ENCODE results near the gene NPHS1.
"Not testable (repeated sequence)": the region's sequence is repeated elsewhere in the genome, so short reads cannot be mapped to it uniquely, and the experiment has no call there.

The NPHS1 gene

DNA sequence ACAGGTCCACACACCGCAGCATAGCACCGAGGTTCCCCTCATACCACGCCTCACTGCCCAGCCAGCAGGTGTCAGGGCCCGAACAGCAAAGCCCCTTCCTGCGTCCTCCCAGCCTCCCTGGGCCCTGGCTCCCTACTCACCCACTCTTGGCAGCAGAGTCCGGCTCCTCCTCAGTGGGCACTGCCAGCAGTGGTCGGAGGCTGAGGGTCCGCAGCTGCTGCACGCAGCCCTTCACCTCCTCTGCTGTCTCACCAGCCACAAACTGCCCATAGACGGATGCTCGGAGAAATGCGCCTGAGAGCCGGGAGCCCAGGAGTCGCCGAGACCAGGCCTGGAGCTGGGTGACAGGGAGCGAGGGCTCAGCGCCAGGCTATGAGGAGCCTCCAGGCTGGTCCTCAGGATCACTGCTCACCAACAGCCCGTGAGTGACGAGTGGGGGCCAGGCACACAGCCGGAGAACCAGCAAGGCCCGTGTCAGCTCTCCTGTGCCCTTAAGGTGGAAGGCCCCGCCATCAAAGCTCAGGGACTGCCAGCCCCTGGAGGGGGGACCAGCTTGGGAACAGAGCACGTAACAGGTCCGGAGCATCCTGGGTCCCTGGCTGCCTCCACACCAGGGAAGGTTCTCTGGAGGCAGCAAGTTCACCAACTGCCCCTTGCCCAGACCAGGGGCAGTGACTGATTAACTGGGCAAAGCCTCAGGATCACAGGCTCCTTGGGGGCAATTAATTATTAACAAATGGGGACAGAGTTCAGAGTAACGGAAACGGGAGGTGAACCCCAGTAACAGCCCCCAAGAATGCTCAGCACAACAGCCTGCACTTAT is 39.9 kb downstream of the NPHS1 start, which contains the start of gene PRODH2:
Gene PRODH2, minus strand, starts transcription at position 626 of the 823 bp plus-strand sequence. Its CDS starts 40 bp downstream, at position 586.
- no peak for DNase-seq (ENCODE audit: low read depth)

DNA sequence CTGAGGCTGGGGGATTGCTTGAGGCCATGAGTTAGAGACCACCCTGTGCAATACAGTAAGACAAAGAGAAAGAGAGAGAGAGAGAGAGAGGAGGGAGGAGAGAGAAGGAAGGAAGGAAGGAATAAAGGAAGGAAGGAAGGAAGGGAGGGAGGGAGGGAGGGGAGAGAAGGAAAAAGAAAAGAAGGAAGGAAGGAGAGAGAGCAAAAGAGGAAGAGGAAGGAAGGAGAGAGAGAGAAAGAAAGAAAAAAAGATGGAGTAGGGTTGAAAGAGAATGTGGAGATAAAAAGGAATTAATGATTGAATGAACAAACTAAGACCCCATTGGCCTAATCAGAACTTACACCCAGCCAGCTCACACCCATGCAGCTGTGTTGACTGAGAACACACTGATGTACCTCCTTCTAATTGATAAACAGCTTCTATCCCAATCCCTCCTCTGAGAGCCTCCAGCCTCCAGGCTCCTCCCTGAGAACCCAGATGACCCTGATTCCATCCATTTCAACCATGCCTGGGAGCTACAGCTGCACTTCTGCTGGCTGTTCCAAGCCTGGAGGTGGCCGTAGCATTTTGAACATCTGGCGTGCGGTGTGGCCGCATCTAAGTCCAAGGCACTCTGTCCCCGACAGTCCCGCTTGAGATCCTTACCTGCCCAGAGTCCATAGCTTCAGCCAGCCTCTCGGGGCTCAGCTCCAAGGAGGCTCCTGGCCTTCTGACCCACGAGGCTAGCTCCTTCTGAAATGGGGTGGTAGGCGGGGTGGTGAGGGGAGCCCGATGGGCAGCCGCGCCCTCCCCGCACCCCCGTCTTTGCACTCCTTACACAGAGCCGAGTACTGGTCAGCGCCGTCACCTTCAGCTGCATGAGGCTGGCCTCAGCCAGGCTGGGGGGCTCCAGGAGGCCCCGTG is 40.7 kb downstream of the NPHS1 start:
- DNase-seq (ENCODE audit: low read depth) = no peak

DNA sequence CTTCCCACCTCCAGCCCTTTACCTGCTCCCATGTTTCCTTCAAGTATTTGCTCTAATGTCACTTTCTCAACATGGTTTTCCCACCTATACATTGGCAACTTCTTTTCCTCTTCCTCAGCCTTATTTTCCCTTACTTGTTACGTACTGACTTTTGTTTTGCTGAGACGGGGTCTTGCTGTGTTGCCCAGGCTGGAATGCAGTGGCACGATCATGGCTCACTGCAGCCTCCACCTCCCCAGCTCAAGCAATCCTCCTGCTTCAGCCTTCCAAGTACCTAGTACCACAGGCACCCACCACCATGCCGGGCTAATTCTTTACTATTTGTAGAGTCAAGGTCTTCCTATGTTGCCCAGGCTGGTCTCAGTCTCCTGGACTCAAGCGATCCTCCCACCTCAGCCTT is 44.7 kb downstream of the NPHS1 start:
- DNase-seq (ENCODE audit: low read depth) = no peak

DNA sequence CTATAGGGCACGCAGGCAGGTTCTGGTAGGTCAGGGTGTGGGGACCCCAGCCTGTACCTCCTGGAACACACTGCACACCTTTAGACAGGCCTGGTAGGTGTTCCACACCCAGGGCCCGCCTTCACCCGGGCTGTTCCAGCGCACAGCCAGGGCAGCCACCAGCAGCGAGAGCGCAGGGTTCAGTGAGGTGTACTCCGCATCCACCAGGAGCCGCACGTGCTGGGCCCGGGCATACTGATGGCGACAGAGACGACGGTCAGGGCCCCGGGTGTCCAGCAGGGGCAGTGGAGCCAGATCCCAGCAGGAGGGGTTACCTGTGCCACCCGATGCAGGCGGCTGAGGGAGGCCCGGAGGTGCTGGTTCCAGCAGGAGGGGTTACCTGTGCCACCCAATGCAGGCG is 45.7 kb downstream of the NPHS1 start:
- no peak for DNase-seq (ENCODE audit: low read depth)

DNA sequence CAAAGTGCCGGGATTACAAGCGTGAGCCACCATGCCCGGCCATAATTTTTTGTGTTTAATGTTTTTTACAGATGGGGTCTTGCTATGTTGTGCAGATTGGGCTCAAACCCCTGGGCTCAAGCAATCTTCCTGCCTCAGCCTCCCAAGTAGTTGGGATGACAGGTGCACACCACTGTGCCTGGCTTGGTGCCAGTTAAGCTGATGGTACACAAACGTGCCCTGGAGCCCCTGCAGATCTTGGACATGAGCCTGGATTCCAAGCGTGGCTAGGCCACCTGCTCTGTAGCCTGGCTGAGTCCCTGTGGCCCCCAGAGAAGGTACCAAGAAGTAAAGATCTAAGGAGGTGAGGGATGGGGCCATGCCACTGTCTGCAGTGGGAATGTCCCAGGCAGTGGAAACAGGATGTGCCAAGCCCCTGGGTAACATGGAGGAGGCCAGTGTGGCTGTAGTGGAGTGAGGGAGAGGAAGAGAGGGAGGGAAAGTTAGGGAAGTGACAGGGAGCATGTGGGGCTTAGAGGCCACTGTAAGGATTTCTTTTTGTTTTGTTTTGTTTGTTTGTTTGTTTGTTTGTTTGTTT is 46.7 kb downstream of the NPHS1 start:
- no peak for DNase-seq (ENCODE audit: low read depth)

DNA sequence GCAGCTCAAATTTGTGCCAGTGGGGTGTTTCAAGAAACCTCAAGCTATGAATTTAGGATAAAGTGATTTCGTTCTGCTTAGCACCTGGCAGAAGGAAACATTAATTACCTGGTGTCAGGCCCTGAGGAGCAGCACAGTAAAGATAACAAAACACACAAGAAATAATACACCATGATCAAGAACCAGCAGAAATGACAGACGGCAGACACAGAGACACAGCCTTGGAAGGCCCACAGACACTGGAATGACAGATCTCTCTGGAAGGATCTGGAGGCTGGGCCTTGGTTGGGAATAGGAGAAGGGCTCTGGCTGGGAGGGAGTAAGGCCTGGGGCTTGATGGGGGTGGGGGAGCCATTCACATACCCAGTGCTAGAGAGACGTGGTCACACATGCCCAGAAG is 50.5 kb downstream of the NPHS1 start:
- no peak for DNase-seq (ENCODE audit: low read depth)

DNA sequence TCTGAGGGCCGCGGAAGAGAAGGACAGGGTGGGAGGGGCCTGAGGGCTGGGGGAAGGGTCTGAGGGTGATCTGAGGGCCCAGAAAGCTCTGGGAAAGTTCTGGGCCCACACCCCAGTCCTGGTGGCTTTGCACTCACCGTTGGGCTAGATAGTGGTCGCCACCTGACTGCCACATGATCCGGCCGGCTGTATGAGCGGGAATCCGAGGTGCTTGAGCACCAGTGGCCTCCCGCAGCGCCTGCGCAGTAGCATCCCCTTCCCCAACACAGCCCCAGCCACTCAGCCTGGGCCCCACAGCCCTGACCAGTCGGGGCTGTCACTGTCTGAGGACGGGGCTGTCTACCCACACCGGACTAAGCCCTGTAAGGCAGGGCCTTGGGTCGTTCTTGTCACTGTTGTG is 54.6 kb downstream of the NPHS1 start:
- DNase-seq (ENCODE audit: low read depth) = no peak

DNA sequence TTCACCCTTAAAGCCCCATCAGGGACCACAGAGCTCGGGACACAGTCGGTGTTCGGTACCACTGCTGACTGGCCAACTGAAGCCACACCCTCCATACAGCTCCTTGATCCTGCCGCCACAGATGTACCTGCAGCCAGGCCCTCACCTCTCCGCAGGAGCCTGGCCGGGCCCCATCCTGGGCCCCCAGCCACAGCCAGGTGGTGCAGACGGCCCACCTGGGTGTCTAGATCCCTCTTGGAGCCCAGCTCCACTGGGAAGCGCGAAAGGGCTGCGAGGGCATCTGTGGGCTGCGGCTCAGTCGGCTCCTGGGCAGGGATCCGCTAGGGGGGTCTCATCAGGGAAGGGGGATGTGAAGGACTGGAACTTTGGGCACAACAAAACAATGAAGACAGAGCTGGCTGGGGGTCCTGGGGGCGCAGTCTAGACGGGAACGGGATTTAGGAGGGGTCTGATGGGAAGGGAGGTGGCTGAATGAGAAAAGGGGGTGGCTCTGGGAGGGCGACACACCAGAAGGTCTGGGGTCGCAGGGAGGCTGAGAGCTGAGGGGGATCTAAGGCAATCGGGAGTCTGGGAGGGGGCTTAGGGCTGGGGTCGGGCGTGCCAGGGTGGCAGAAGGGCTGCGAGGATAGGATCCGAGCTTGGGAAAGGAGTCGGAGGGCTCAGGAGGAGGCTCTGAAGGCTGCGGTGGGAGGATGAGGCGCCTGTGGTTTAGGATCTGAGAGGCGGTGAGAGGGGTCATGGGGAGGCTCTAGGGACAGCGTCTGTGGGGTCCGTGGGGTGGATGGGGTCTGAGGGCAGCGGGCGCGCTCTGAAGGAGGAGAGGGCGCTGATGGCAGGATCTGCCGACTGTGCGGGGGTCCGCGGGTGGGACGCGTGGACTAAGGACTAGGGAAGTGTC is 55.4 kb downstream of the NPHS1 start:
- DNase-seq (ENCODE audit: low read depth) = no peak

DNA sequence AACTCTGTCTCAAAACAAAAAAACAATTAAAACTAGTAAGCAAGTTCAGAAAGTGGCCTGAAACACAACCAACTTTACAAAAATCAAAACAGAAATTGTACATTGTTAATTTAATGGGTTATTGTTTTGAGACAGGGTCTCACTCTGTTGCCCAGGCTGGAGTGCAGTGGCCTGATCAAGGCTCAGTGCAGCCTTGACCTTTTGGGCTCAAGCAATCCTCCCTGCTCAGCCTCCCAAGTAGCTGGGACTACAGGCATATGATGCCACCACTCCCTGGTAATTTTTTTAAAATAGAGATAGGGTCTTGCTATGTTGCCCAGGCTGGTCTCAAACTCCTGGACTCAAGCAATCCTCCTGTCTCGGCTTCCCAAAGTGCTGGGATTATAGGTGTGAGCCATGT is 56.7 kb downstream of the NPHS1 start:
- DNase-seq (ENCODE audit: low read depth) = not testable (repeated sequence)

DNA sequence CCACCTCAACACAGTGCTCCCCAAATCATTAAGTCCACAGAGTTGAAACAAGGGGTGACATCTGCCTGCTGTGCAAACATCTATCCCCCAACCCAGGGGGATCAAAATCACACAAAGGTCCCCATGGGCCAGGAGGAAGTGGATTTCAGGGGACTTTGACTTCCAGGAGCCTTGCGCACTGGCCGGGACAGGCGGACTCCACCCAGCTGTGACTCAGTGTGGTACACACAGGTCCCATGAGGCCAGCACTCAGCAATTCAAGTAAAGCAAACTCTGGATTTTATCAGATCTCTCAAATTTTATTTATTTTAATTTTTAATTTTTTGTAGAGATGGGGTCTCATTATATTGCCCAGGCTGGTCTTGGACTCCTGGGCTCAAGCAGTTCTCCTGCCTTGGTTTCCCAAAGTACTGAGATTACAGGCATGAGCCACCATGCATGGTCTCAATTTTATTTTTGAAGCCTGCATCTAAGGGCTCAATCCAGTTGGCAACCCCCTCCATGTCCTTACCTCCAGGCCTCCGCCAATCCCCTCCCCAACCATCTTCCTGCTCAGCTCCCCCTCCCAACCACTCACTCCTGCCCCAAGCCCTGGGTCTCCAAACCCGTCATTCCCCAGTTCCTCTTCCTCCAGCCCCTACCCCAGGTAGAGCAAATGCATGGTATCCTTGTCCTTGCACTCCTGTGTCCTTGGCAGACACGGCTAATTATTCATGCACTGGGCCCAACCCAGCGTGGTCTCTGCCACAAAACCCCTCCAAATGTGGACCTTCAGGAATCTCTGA is 58.7 kb downstream of the NPHS1 start:
- no peak for DNase-seq (ENCODE audit: low read depth)

DNA sequence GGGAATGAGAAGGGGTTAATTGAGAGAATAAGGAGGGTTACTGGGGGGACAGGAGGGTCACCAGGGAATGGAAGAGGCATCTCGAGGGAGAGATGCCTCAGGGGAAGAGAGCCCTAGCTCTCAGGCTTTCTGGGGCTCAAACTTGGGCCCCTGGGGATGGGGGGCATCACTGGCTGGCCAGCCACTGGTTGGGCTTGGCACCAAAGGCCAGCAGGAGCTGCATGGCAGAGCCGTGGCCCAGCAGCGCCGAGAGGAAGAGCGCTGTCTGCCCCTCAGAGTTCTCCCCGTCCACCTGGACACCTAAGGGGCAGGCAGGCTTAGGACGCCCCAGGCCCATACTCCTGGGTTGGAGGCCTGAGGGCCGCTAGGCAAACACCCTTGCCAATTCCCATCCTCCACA is 59.4 kb downstream of the NPHS1 start:
- DNase-seq (ENCODE audit: low read depth) = no peak

DNA sequence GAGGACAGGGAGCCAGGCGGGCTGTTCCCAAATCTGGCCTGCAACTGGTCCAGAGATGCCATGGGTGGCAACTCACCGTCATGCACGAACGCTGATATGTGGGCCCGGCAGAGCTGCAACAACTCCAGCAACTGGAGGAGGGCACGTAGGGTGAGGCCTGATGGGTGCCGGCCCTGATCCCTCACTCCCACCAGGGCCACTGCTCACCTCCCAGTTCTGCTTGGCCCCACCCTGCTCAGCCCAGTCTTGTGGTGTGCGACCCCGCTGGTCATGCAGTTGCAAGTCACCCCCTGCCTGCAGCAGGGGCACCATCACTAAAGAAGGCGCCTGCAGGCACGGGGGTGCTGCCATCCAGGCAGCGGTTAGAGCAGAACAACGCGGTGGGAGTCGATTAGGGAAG is 60.0 kb downstream of the NPHS1 start:
- DNase-seq (ENCODE audit: low read depth) = no peak

DNA sequence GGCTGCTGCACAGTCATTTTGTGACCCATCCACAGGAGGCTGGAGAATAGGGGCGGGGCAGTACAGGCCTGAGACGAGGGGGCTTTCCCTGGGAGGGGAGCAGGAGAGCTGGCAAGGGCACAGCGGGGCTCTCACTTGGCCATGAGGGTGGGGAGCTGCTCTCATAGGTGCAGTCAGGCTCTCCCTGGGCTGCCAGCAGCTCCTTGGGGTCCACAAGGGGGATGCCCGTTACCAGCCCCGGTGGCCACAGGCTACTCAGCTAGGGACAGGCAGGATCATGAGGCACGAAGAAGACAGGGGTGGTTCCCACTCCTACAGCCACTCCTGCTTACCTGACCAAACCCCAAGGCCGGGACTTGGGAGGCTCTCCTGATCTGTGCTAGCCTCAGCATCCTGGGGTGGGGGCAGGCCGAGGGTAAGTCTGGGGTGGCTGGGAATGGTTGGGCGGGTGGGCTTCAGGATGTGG is 60.5 kb downstream of the NPHS1 start:
- no peak for DNase-seq (ENCODE audit: low read depth)

DNA sequence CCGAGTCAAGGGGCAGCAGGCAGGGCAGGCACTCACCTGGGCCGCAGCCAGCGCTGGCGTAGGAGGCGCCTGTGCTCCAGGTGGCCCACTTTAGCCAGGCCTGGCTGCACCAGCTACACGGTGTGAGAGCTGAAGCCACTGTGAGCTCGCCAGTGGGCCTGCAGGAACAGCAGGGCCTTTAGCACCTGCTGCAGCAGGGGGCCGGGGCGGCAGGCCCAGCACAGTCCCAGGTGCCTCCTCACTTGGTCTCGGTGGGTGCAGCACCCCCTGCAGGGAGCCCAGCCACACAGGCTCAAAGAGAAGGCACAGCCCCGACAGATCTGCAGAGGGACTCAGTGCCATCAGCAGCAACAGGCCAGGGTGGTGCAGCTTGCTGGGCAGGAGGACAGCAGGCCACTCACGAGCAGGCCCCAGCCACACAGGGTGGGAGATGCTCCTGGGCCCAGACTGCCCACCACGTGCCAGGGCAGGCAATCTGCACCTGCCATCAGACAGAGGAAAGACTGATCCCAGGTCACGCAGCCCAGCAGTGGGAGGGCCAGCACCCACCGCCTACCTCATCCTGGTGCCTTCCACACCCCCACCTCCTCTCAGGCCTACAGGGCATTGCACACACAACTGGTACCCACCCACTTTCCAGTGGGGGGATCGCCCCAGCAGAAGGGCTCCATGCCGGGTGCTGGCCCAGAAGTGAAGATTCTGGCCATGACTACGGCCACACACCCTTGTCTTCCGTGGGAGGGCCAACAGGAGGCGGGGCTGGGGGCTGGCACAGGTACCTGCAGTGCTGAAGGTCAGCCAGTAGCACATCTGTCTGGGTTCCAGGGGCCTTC is 61.1 kb downstream of the NPHS1 start:
- no peak for DNase-seq (ENCODE audit: low read depth)

DNA sequence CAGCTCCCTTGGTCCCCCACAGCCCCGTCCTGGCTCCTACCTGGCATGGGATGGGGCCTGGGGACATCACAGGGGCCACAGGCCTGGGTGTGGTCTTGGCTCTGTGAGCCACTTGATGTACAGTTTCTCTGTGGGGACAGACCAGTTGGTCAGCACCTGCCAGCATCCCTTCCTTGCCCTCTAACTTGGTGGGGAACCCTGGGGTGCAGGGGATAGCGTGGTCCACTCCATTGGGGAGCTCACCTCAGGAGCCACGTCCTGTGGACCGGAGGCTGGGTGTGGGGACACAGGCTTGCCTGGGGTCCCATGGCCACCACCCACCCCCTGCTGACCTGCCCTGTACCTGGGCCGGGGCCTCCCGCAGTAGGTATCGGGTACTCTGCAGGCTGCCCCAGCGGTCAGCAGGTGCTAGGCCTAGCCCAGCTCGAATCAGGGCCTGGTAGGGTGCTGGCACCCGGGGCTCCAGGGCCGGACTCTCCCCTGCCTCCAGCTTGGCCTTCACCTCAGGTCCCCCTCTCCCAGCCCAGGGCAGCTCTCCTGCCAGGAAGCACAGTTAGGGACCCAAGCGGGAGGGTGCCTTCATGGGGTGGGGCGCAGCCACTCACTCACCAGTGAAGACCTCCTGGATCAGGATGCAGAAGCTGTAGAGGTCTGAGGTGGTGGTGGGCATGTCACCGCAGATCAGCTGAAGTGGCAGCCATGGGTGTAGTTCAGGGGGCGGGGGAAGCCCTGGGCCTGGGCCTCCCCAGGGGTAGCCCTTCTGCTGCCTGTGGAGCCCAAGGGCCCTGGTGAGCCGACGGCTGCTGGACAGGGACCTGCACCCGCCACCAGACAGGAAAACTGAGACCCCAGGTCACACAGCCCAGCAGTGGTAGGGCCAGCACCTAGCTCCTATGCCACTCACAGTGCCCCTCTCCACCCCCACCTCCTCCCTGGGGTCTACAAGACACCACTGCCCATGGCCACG is 62.0 kb downstream of the NPHS1 start:
- DNase-seq (ENCODE audit: low read depth) = no peak

DNA sequence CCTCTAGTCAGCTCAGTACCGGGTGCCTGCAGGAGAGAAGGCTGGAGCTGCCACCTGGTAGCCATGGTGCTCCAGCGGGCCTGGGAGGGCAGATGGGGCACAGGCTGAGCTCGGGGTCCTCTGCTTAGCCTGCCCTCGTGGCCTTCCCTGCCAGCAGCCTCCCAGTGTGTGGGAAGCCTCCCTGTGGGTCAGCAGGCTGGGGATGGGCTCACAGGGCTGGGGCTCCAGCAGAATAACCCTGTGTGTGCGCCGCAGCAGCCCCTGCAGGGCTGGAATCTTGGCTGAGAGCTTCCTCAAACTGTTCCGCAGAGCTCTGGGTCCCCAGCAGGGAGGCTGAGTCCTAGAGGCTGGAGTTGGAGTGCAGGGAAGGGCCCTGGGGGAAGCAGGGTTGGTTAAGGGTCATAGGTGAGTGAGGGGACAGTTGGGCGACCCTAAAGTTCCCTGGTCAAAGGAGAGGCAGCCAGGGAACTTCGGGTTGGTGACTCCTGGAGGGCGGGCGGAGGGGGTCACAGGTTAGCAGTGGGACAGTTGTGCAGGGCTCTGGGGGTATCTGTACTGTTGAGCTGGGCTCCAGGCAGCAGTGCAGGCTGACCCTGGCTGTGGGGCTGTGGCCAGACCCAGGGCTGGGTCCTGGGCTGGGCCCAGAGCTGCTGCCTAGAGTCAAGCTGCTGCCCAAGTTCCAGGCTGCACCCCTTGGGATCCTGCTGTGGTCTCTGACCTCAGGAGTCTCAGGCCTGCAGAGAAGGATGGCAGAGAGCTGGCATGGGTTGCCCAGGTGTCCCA is 62.9 kb downstream of the NPHS1 start:
- DNase-seq (ENCODE audit: low read depth) = no peak

DNA sequence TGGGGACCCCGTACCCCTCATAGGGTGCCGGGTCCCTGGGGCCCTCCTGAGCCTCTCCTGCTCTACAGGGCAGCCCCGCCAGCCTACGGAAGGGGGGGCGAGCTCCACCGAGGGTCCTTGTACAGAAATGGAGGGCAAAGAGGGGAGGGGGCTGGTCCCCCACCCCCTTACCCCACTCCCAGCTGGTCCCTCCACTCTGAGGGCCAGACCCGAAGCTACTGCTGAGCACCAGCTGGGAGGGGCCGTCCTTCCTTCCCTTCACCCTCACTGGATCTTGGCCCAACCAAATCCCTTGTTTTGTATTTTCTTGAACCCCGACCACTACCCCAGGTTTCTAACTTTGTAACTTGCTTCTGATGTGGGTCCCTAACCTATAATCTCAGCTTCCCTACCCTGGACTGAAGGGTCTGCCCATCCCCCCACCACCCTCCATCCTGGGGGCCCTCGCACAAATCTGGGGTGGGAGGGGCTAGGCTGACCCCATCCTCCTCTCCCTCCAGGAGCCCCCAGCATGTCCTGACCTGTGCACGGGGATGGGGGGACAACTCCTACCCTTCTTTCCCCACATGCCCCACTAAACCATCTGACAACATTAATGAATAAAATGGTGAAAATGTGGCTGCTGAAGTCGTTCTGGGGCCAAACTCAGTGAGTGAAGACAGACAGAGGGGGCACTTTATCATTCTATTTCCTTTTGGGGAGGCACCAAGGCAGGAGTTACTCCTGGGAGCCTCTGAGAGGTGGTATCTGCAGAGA is 63.9 kb downstream of the NPHS1 start:
- DNase-seq (ENCODE audit: low read depth) = no peak
